Subcutaneous abdominal adipose tissue (tissue), 5 donors: ENCODE measurements around the gene SLC2A2.

Experiments
- H3K27ac ChIP-seq: one replicate; pipeline ENCODE4 v1.7.0; 2013; ENCODE audit warnings: low read depth, mild to moderate bottlenecking, inconsistent platforms, low read length, moderate library complexity
- H3K27me3 ChIP-seq, 5 donors: one replicate each; pipeline ENCODE4 v1.7.0; 2013; ENCODE audit warnings: low read length in 5 of 5, inconsistent platforms in 1 of 5; ENCODE audit not compliant: control insufficient read depth in 5 of 5, insufficient read depth in 4 of 5
- H3K36me3 ChIP-seq, 5 donors: one replicate each; pipeline ENCODE4 v1.7.0; 2013; ENCODE audit warnings: low read length in 5 of 5; ENCODE audit not compliant: control insufficient read depth in 5 of 5, insufficient read depth in 5 of 5
- H3K4me1 ChIP-seq, 5 donors: one replicate each; pipeline ENCODE4 v1.7.0; 2013; ENCODE audit warnings: low read length in 5 of 5, mild to moderate bottlenecking in 3 of 5, moderate library complexity in 1 of 5; ENCODE audit not compliant: control insufficient read depth in 5 of 5, insufficient read depth in 5 of 5
- H3K4me3 ChIP-seq, 5 donors: one replicate each; pipeline ENCODE4 v1.7.0; 2013; ENCODE audit warnings: low read length in 5 of 5, low read depth in 1 of 5
- H3K9ac ChIP-seq, 5 donors: one replicate each; pipeline ENCODE4 v1.7.0; 2013; ENCODE audit warnings: low read length in 5 of 5, mild to moderate bottlenecking in 4 of 5, moderate library complexity in 3 of 5
- H3K9me3 ChIP-seq, 5 donors: one replicate each; pipeline ENCODE4 v1.7.0; 2013; ENCODE audit warnings: low read length in 5 of 5; ENCODE audit not compliant: control insufficient read depth in 5 of 5
- donor health status: healthy.
- donor health status: healthy.
- donor health status: healthy.
- donor health status: healthy.
- donor health status: healthy.

Gene SLC2A2

GRCh38 chr3:171057072-171057471 is 30.6 kb upstream of the SLC2A2 start:
- no peaks in the 10 kb centered on the region for H3K36me3 ChIP-seq
- H3K4me1 ChIP-seq = no peaks in the 10 kb centered on the region
- no peaks in the 10 kb centered on the region for H3K9me3 ChIP-seq
- H3K4me3 ChIP-seq = no peak overlapping the region
- no peaks in the 10 kb centered on the region for H3K27me3 ChIP-seq
- no peak overlapping the region for H3K27ac ChIP-seq
- no peak overlapping the region for H3K9ac ChIP-seq

GRCh38 chr3:171056528-171056927 is 30.0 kb upstream of the SLC2A2 start:
- Histone ChIP-seq H3K9ac (no peak overlapping the region), H3K9me3 (no peaks in the 10 kb centered on the region), H3K36me3 (no peaks in the 10 kb centered on the region), H3K27ac (no peak overlapping the region), H3K4me3 (no peak overlapping the region), H3K4me1 (no peaks in the 10 kb centered on the region), H3K27me3 (no peaks in the 10 kb centered on the region)

- H3K27me3 ChIP-seq = no peaks in the 10 kb centered on the region
- no peak overlapping the region for H3K9ac ChIP-seq
- no peaks in the 10 kb centered on the region for H3K9me3 ChIP-seq
- no peak overlapping the region for H3K4me3 ChIP-seq
- H3K36me3 ChIP-seq = no peaks in the 10 kb centered on the region
- no peaks in the 10 kb centered on the region for H3K4me1 ChIP-seq
- no peak overlapping the region for H3K27ac ChIP-seq
Measured at GRCh38 chr3:171055336-171056178, 29.0 kb upstream of the SLC2A2 start.

- Histone ChIP-seq H3K36me3 (no peaks in the 10 kb centered on the region), H3K27me3 (no peaks in the 10 kb centered on the region), H3K9ac (no peak overlapping the region), H3K27ac (no peak overlapping the region), H3K4me3 (no peak overlapping the region), H3K4me1 (peaks cover 0 to 3% (median 0%) of the 10 kb centered on the region in 5 donors), H3K9me3 (no peaks in the 10 kb centered on the region)
Measured at GRCh38 chr3:171054921-171055320, 28.4 kb upstream of the SLC2A2 start.

GRCh38 chr3:171054231-171054630 is 27.7 kb upstream of the SLC2A2 start:
- Histone ChIP-seq H3K4me3 (no peak overlapping the region), H3K27me3 (no peaks in the 10 kb centered on the region), H3K9ac (no peak overlapping the region), H3K36me3 (no peaks in the 10 kb centered on the region), H3K9me3 (no peaks in the 10 kb centered on the region), H3K27ac (no peak overlapping the region), H3K4me1 (peaks cover 0 to 4% (median 0%) of the 10 kb centered on the region in 5 donors)

GRCh38 chr3:171049861-171050444 is 23.4 kb upstream of the SLC2A2 start:
- H3K36me3 ChIP-seq = no peaks in the 10 kb centered on the region
- no peaks in the 10 kb centered on the region for H3K9me3 ChIP-seq
- no peak overlapping the region for H3K9ac ChIP-seq
- no peak overlapping the region for H3K4me3 ChIP-seq
- H3K27me3 ChIP-seq = no peaks in the 10 kb centered on the region
- no peak overlapping the region for H3K27ac ChIP-seq
- peaks cover 0 to 12% (median 2%) of the 10 kb centered on the region in 5 donors for H3K4me1 ChIP-seq

- no peak overlapping the region for H3K4me3 ChIP-seq
- no peak overlapping the region for H3K27ac ChIP-seq
- H3K4me1 ChIP-seq = peaks cover 0 to 14% (median 2%) of the 10 kb centered on the region in 5 donors
- H3K9me3 ChIP-seq = no peaks in the 10 kb centered on the region
- no peak overlapping the region for H3K9ac ChIP-seq
- H3K36me3 ChIP-seq = no peaks in the 10 kb centered on the region
- no peaks in the 10 kb centered on the region for H3K27me3 ChIP-seq
Measured at GRCh38 chr3:171046760-171047159, 20.2 kb upstream of the SLC2A2 start.

GRCh38 chr3:171044835-171045793 is 18.6 kb upstream of the SLC2A2 start:
- H3K4me3 ChIP-seq = no peak overlapping the region
- no peaks in the 10 kb centered on the region for H3K36me3 ChIP-seq
- H3K9ac ChIP-seq = no peak overlapping the region
- no peaks in the 10 kb centered on the region for H3K27me3 ChIP-seq
- H3K4me1 ChIP-seq = peaks cover 0 to 13% (median 2%) of the 10 kb centered on the region in 5 donors
- no peak overlapping the region for H3K27ac ChIP-seq
- no peaks in the 10 kb centered on the region for H3K9me3 ChIP-seq

- Histone ChIP-seq H3K4me3 (no peak overlapping the region), H3K27me3 (no peaks in the 10 kb centered on the region), H3K9ac (no peak overlapping the region), H3K27ac (no peak overlapping the region), H3K4me1 (peaks cover 0 to 11% (median 2%) of the 10 kb centered on the region in 5 donors), H3K36me3 (no peaks in the 10 kb centered on the region), H3K9me3 (no peaks in the 10 kb centered on the region)
Measured at GRCh38 chr3:171044384-171044783, 17.9 kb upstream of the SLC2A2 start.
